ENCODE results near the gene MSANTD3. TPM values are rescaled to one million over a fixed set of nuclear protein-coding genes. Genes with fewer than 3 reads are reported as not detected.

The MSANTD3 gene
- total RNA-seq, 1 experiment from 2014 or later = 30.2 TPM

DNA sequence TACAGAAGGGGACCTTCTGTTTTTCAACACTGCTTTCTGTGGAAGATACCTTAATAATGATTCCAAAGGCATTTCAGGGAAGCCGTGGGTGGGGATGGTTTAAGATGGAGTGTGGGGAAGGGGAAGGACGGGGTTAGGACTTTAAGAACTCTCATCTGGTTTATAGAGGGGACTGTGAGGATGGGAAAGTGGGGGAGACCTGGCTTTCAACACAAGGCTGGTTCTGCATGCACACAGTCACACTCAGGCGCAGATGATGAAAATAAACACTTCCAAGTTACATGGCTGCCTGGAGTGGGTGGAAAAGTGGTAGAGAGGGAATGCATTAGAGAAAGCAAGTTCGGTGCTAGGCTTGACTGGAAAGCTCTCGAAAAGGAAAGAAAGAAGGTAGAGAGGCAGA lies 4.9 kb downstream of the MSANTD3 start:
- Mint-ChIP-seq H3K9me3 (no peaks in the 10 kb centered on the region), H3K27ac (peak overlapping the region; percentile 2; the same call in 1 of the 2 replicates), H3K27me3 (ENCODE audit: low read depth) (no peaks in the 10 kb centered on the region), H3K36me3 (0 out of 2 replicates have a peak, but pooled peaks cover 2% of the 10 kb centered on the region), H3K4me1 (peaks cover 17% of the 10 kb centered on the region), H3K4me3 (no peak overlapping the region)
- ChIA-PET CTCF (interaction anchor here (1.3 kb wide), 1 partner anchor 107 kb away, joined by 4 read pairs; no protein-coding TSS in a partner anchor), POLR2A (no interaction called here)
- TF ChIP-seq NFYB (CRISPR knock-in tag; conservative IDR thresholded peaks at IDR 0.05; ENCODE audit: low read depth) (no peak), ZNF232 (CRISPR knock-in tag; IDR thresholded peaks at IDR 0.05) (no peak), SOX15 (CRISPR knock-in tag; IDR thresholded peaks at IDR 0.05) (no peak), TCF7 (CRISPR knock-in tag; IDR thresholded peaks at IDR 0.05; ENCODE audit: low read depth) (no peak), HMGA2 (CRISPR knock-in tag; IDR thresholded peaks at IDR 0.05) (no peak), GTF2I (CRISPR knock-in tag; conservative IDR thresholded peaks at IDR 0.05) (no peak), TP53 (CRISPR knock-in tag; IDR thresholded peaks at IDR 0.05) (no peak), CREM (CRISPR knock-in tag; IDR thresholded peaks at IDR 0.05) (no peak), OVOL2 (CRISPR knock-in tag; IDR thresholded peaks at IDR 0.05; ENCODE audit: borderline replicate concordance) (no peak), NR3C1 (CRISPR knock-in tag; conservative IDR thresholded peaks at IDR 0.05; ENCODE audit: low read depth) (no peak)
- TF ChIP-seq, protein P1, sequence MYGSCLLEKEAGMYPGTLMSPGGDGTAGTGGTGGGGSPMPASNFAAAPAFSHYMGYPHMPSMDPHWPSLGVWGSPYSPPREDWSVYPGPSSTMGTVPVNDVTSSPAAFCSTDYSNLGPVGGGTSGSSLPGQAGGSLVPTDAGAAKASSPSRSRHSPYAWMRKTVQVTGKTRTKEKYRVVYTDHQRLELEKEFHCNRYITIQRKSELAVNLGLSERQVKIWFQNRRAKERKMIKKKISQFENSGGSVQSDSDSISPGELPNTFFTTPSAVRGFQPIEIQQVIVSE (CRISPR knock-in tag; IDR thresholded peaks at IDR 0.05; ENCODE audit: borderline replicate concordance) = no peak
- TF ChIP-seq, protein P2, sequence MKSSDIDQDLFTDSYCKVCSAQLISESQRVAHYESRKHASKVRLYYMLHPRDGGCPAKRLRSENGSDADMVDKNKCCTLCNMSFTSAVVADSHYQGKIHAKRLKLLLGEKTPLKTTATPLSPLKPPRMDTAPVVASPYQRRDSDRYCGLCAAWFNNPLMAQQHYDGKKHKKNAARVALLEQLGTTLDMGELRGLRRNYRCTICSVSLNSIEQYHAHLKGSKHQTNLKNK (CRISPR knock-in tag; IDR thresholded peaks at IDR 0.05) = no peak
- TF ChIP-seq, protein P3, sequence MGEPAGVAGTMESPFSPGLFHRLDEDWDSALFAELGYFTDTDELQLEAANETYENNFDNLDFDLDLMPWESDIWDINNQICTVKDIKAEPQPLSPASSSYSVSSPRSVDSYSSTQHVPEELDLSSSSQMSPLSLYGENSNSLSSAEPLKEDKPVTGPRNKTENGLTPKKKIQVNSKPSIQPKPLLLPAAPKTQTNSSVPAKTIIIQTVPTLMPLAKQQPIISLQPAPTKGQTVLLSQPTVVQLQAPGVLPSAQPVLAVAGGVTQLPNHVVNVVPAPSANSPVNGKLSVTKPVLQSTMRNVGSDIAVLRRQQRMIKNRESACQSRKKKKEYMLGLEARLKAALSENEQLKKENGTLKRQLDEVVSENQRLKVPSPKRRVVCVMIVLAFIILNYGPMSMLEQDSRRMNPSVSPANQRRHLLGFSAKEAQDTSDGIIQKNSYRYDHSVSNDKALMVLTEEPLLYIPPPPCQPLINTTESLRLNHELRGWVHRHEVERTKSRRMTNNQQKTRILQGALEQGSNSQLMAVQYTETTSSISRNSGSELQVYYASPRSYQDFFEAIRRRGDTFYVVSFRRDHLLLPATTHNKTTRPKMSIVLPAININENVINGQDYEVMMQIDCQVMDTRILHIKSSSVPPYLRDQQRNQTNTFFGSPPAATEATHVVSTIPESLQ (CRISPR knock-in tag; IDR thresholded peaks at IDR 0.05) = no peak
- TF ChIP-seq, protein P4, sequence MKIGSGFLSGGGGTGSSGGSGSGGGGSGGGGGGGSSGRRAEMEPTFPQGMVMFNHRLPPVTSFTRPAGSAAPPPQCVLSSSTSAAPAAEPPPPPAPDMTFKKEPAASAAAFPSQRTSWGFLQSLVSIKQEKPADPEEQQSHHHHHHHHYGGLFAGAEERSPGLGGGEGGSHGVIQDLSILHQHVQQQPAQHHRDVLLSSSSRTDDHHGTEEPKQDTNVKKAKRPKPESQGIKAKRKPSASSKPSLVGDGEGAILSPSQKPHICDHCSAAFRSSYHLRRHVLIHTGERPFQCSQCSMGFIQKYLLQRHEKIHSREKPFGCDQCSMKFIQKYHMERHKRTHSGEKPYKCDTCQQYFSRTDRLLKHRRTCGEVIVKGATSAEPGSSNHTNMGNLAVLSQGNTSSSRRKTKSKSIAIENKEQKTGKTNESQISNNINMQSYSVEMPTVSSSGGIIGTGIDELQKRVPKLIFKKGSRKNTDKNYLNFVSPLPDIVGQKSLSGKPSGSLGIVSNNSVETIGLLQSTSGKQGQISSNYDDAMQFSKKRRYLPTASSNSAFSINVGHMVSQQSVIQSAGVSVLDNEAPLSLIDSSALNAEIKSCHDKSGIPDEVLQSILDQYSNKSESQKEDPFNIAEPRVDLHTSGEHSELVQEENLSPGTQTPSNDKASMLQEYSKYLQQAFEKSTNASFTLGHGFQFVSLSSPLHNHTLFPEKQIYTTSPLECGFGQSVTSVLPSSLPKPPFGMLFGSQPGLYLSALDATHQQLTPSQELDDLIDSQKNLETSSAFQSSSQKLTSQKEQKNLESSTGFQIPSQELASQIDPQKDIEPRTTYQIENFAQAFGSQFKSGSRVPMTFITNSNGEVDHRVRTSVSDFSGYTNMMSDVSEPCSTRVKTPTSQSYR (CRISPR knock-in tag; IDR thresholded peaks at IDR 0.05) = no peak
- TF ChIP-seq, protein P5, sequence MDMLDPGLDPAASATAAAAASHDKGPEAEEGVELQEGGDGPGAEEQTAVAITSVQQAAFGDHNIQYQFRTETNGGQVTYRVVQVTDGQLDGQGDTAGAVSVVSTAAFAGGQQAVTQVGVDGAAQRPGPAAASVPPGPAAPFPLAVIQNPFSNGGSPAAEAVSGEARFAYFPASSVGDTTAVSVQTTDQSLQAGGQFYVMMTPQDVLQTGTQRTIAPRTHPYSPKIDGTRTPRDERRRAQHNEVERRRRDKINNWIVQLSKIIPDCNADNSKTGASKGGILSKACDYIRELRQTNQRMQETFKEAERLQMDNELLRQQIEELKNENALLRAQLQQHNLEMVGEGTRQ (CRISPR knock-in tag; IDR thresholded peaks at IDR 0.05) = no peak
- DNase-seq (ENCODE audit: low spot score) (no peak), ATAC-seq (no peak)

DNA sequence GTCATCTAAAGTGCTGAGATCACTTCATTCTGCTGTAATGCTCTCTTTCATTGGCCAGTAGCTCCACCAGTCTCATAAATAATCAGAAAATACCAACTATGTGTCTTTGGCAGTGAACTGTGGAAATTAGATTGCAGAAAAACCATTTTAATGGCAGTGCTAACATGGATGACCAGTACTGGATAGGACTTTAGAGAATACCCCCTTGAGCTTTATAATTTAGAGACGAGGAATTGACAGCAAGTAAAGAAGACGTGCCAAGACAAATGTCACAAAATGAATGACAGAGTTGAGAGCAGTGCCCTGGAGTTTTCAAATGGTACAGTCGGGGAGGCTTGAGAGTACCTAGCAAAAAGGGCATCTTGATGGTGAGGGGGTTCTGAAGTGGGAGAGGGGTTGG lies 5.8 kb downstream of the MSANTD3 start:
- CTCF ChIA-PET = interaction anchor here (1.3 kb wide), 1 partner anchor 108 kb away, joined by 4 read pairs; no protein-coding TSS in a partner anchor
- no peaks in the 10 kb centered on the region for H3K27me3 Mint-ChIP-seq (ENCODE audit: low read depth)

More for the DNA sequence above, 5.8 kb downstream of the MSANTD3 start:
- Mint-ChIP-seq H3K4me1 (peaks cover 15% of the 10 kb centered on the region), H3K36me3 (0 out of 2 replicates have a peak, but pooled peaks cover 2% of the 10 kb centered on the region), H3K27ac (no peak overlapping the region), H3K9me3 (no peaks in the 10 kb centered on the region), H3K4me3 (no peak overlapping the region)
- ATAC-seq (no peak), DNase-seq (ENCODE audit: low spot score) (no peak)
- POLR2A ChIA-PET = no interaction called here
- TF ChIP-seq, protein P6, sequence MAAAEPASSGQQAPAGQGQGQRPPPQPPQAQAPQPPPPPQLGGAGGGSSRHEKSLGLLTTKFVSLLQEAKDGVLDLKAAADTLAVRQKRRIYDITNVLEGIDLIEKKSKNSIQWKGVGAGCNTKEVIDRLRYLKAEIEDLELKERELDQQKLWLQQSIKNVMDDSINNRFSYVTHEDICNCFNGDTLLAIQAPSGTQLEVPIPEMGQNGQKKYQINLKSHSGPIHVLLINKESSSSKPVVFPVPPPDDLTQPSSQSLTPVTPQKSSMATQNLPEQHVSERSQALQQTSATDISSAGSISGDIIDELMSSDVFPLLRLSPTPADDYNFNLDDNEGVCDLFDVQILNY (CRISPR knock-in tag; IDR thresholded peaks at IDR 0.05) = no peak
- no peak for TF ChIP-seq ESRRA (CRISPR knock-in tag; IDR thresholded peaks at IDR 0.05; ENCODE audit: borderline replicate concordance)
- TF ChIP-seq, protein P7, sequence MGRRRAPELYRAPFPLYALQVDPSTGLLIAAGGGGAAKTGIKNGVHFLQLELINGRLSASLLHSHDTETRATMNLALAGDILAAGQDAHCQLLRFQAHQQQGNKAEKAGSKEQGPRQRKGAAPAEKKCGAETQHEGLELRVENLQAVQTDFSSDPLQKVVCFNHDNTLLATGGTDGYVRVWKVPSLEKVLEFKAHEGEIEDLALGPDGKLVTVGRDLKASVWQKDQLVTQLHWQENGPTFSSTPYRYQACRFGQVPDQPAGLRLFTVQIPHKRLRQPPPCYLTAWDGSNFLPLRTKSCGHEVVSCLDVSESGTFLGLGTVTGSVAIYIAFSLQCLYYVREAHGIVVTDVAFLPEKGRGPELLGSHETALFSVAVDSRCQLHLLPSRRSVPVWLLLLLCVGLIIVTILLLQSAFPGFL (CRISPR knock-in tag; IDR thresholded peaks at IDR 0.05; ENCODE audit: borderline replicate concordance) = no peak
- TF ChIP-seq, protein P8, sequence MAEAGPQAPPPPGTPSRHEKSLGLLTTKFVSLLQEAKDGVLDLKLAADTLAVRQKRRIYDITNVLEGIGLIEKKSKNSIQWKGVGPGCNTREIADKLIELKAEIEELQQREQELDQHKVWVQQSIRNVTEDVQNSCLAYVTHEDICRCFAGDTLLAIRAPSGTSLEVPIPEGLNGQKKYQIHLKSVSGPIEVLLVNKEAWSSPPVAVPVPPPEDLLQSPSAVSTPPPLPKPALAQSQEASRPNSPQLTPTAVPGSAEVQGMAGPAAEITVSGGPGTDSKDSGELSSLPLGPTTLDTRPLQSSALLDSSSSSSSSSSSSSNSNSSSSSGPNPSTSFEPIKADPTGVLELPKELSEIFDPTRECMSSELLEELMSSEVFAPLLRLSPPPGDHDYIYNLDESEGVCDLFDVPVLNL (CRISPR knock-in tag; IDR thresholded peaks at IDR 0.05; ENCODE audit: borderline replicate concordance, low read depth) = no peak
- no peak for TF ChIP-seq TP53 (CRISPR knock-in tag; IDR thresholded peaks at IDR 0.05)
- TF ChIP-seq JAZF1 (CRISPR knock-in tag; IDR thresholded peaks at IDR 0.05) = no peak
